ENCODE data around the gene KRTAP13-1.

Gene KRTAP13-1

DNA sequence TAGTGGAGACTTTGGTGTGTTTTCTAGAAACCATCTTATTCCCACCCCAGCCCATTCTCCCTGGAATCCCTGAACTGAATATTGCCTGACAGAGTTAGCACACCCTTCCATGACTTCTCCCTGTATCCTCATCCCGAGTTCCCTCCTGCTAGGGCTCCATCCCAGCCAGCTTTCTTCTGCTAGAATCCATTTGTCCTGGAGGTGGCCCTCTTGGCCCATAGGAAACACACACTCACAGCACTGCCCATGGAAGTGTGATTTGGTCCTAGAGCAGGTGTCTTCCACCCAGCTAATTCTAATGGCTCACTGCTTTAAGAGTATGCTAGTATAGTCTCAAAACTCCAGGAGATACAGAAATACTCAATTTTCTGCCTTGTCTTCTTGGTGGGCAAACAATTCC is 48.4 kb downstream of the KRTAP13-1 start:
- H3K79me2 ChIP-seq (ENCODE audit: insufficient read depth, low read length): no peaks in the 10 kb centered on the region
- 0 out of 2 replicates have a peak, but pooled peaks cover 3% of the 10 kb centered on the region for H3K27me3 ChIP-seq (ENCODE audit: insufficient read depth, low read length)
- no peak overlapping the region for H3K4me2 ChIP-seq (ENCODE audit: low read length)

More for the DNA sequence above, 48.4 kb downstream of the KRTAP13-1 start:
- H3K36me3 ChIP-seq (ENCODE audit: insufficient read depth, low read length): no peaks in the 10 kb centered on the region
- H3F3A ChIP-seq (ENCODE audit: insufficient read depth, low read length): no peaks in the 10 kb centered on the region
- no peak overlapping the region for H2AFZ ChIP-seq (ENCODE audit: low read length)
- TF ChIP-seq EZH2 (IDR thresholded peaks at IDR 0.05; ENCODE audit: borderline replicate concordance, low read length): no peak
- TF ChIP-seq, protein P1, sequence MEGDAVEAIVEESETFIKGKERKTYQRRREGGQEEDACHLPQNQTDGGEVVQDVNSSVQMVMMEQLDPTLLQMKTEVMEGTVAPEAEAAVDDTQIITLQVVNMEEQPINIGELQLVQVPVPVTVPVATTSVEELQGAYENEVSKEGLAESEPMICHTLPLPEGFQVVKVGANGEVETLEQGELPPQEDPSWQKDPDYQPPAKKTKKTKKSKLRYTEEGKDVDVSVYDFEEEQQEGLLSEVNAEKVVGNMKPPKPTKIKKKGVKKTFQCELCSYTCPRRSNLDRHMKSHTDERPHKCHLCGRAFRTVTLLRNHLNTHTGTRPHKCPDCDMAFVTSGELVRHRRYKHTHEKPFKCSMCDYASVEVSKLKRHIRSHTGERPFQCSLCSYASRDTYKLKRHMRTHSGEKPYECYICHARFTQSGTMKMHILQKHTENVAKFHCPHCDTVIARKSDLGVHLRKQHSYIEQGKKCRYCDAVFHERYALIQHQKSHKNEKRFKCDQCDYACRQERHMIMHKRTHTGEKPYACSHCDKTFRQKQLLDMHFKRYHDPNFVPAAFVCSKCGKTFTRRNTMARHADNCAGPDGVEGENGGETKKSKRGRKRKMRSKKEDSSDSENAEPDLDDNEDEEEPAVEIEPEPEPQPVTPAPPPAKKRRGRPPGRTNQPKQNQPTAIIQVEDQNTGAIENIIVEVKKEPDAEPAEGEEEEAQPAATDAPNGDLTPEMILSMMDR (IDR thresholded peaks at IDR 0.05; ENCODE audit: low read length): no peak
- H3K4me3 ChIP-seq (ENCODE audit: low read depth, low read length, poor library complexity, severe bottlenecking): no peak overlapping the region
- H3K9me3 ChIP-seq (ENCODE audit: low read length): no peaks in the 10 kb centered on the region
- H3K4me1 ChIP-seq (ENCODE audit: insufficient read depth, low read length, severe bottlenecking): no peaks in the 10 kb centered on the region
- H3K9ac ChIP-seq (ENCODE audit: low read length): no peak overlapping the region
- no peak overlapping the region for H3K27ac ChIP-seq (ENCODE audit: low read depth, low read length, poor library complexity, severe bottlenecking)
- no peaks in the 10 kb centered on the region for H4K20me1 ChIP-seq (ENCODE audit: insufficient read depth, low read length)
- H3K9me2 ChIP-seq (ENCODE audit: low read depth, low read length): no peaks in the 10 kb centered on the region

All from OCI-LY1 (cell line).